ENCODE measurements around the gene NIPA2. TPM values are rescaled to one million over a fixed set of nuclear protein-coding genes. Genes with fewer than 3 reads are reported as not detected.

The NIPA2 gene
- total RNA-seq, 2 donors from 2014 or later, result 28.1 to 34.3 TPM

- H3K36me3 ChIP-seq, result peaks cover 53% of the 10 kb centered on the region
Measured at GRCh38 chr15:22855791-22856190, 17.3 kb downstream of the NIPA2 start.

DNA sequence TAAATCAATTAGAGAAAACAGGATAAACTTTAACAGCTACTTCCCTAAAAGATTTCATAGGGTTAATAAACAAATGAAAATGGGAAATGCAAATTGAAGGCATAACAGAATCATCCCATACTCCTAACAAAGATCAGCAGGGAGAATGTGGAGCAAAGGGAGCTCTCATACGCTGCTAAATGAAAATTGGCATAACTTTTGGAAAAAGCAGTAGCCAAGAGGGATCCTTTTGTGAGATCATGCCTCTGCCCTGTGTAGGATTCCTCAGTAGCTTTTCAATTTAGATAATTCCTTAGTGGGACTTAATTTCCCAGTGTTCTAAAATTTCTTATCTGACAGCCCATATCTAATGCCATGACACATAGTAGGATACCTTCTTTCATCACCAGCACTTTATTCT is 18.2 kb downstream of the NIPA2 start:
- no peaks in the 10 kb centered on the region for H3K4me1 ChIP-seq
- no peak overlapping the region for H3K27ac ChIP-seq
- TF ChIP-seq CTCF (IDR thresholded peaks at IDR 0.05), result no peak
- H3K27me3 ChIP-seq, result no peaks in the 10 kb centered on the region
- H3K36me3 ChIP-seq, result peaks cover 60% of the 10 kb centered on the region
- no peak for DNase-seq (ENCODE audit: low spot score)
- H3K9me3 ChIP-seq, result no peaks in the 10 kb centered on the region
- H3K4me3 ChIP-seq, result no peak overlapping the region

More at GRCh38 chr15:22855791-22856190, 17.3 kb downstream of the NIPA2 start:
- no peak for TF ChIP-seq CTCF (IDR thresholded peaks at IDR 0.05)
- Histone ChIP-seq H3K27me3 (no peaks in the 10 kb centered on the region), H3K27ac (no peak overlapping the region), H3K4me3 (no peak overlapping the region), H3K4me1 (no peaks in the 10 kb centered on the region), H3K9me3 (no peaks in the 10 kb centered on the region)
- no peak for DNase-seq (ENCODE audit: low spot score)

DNA sequence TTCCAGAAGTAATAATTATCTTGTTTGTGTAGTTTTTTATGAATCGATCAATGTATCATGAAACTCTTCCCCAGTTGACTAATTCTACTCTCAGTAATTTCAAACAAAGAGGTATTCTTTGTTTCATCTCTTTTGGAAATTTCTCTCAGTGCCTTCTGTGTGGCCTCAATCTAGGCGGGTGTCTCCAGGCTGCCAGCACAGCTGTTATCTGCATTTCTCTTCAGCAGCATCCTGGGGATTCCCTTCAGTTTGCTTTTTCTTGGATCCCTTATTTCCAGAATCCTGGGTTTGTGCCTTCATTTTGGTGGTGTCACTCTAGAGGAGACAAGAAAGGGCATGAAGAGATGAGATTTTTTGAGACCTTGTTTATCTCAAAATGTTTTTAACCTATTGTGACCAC is 22.7 kb downstream of the NIPA2 start:
- no peak for DNase-seq (ENCODE audit: low spot score)
- Histone ChIP-seq H3K9me3 (no peaks in the 10 kb centered on the region), H3K27ac (no peak overlapping the region), H3K36me3 (peaks cover 45% of the 10 kb centered on the region), H3K4me1 (no peaks in the 10 kb centered on the region), H3K4me3 (no peak overlapping the region), H3K27me3 (no peaks in the 10 kb centered on the region)
- no peak for TF ChIP-seq CTCF (IDR thresholded peaks at IDR 0.05)

DNA sequence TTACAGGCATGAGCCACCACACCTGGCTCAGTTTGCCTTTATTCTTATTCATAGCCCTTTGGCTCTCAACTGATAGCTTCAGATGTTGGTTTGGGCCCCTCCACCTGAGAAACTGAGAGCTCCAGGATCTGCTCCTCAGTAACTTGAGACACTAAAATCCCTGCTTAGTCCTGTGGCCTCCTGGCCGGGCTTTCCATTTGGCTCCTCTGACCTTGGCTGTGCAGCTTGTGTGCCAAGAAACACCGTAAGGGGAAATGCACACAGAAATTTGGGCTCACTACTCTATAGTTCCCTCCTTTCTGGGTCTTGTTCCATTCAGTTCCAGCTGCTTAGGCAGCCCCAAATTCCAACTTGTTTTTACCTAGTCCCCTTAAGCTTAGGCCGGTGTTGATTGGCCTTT is 24.9 kb downstream of the NIPA2 start:
- Histone ChIP-seq H3K27ac (no peak overlapping the region), H3K4me3 (no peak overlapping the region), H3K9me3 (no peaks in the 10 kb centered on the region), H3K36me3 (peaks cover 67% of the 10 kb centered on the region), H3K27me3 (no peaks in the 10 kb centered on the region), H3K4me1 (no peaks in the 10 kb centered on the region)
- TF ChIP-seq CTCF (IDR thresholded peaks at IDR 0.05), result no peak
- no peak for DNase-seq (ENCODE audit: low spot score)

GRCh38 chr15:22866079-22866478 is 27.6 kb downstream of the NIPA2 start:
- H3K36me3 ChIP-seq, result peaks cover 70% of the 10 kb centered on the region
- no peak for DNase-seq (ENCODE audit: low spot score)
- H3K27me3 ChIP-seq, result no peaks in the 10 kb centered on the region
- no peaks in the 10 kb centered on the region for H3K4me1 ChIP-seq
- TF ChIP-seq CTCF (IDR thresholded peaks at IDR 0.05), result no peak
- no peak overlapping the region for H3K27ac ChIP-seq
- no peak overlapping the region for H3K4me3 ChIP-seq
- no peaks in the 10 kb centered on the region for H3K9me3 ChIP-seq

DNA sequence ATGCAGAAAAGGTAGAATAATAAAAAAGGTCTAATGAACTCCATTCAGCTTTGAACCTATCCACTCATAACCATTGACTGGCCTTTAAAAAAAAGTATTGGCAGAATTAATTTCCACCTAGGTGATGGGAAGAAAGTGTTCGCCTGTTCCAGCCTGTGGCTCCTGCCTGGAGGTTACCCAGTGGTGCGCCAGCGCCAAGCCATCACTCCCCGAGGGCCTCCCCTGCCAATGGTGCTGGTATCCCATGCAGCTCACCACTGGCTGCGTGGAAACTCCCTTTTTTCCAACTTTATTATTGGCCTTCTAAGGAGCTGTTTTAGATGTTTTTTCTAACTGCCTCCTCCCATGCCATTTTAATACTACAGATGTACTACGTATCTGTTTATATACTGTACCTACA is 29.4 kb downstream of the NIPA2 start:
- TF ChIP-seq CTCF (IDR thresholded peaks at IDR 0.05), result no peak
- Histone ChIP-seq H3K9me3 (no peaks in the 10 kb centered on the region), H3K27ac (no peak overlapping the region), H3K27me3 (no peaks in the 10 kb centered on the region), H3K36me3 (peaks cover 80% of the 10 kb centered on the region), H3K4me3 (no peak overlapping the region), H3K4me1 (no peaks in the 10 kb centered on the region)
- no peak for DNase-seq (ENCODE audit: low spot score)
